HEK293T (cell line): ENCODE results near the gene NUTF2.

Experiments
- CTCF ChIA-PET: fragments of 350-600 bp; formaldehyde crosslinking; extraction: SDS; loops from one replicate; lab custom pipeline; 2021; ENCODE audit warnings: antibody characterized with exemption, inconsistent platforms; lab: Yijun Ruan, JAX
- POLR2A ChIA-PET: fragments of 350-600 bp; formaldehyde crosslinking; extraction: SDS; loops from one replicate; lab custom pipeline; 2020; ENCODE audit warnings: antibody characterized with exemption, inconsistent platforms; lab: Yijun Ruan, JAX
- DNase-seq: peaks from one replicate; pipeline ENCODE4 v3.0.0; 2012; ENCODE audit warnings: mixed read lengths; ENCODE audit errors: extremely low spot score
- ARNT ChIP-seq: fragments of 450-650 bp; IDR thresholded peaks from 2 replicates; pipeline ENCODE4 v1.6.1; 2017; ENCODE audit warnings: mild to moderate bottlenecking
- BHLHE40 ChIP-seq: fragments of 450-650 bp; IDR thresholded peaks from 2 replicates; pipeline ENCODE4 v1.6.1; 2016; ENCODE audit warnings: mild to moderate bottlenecking, moderate library complexity, borderline replicate concordance
- CTBP1 ChIP-seq: fragments of 450-650 bp; IDR thresholded peaks from 2 replicates; pipeline ENCODE4 v1.6.1; 2016; ENCODE audit warnings: borderline replicate concordance
- ELF4 ChIP-seq: fragments of 450-650 bp; IDR thresholded peaks from 2 replicates; pipeline ENCODE4 v1.6.1; 2017; ENCODE audit warnings: antibody characterized with exemption
- FOXA1 ChIP-seq: fragments of 450-650 bp; IDR thresholded peaks from 2 replicates; pipeline ENCODE4 v1.6.1; 2016; ENCODE audit warnings: mild to moderate bottlenecking
- FOXK2 ChIP-seq: fragments of 450-650 bp; IDR thresholded peaks from 2 replicates; pipeline ENCODE4 v1.6.1; 2016; ENCODE audit warnings: mild to moderate bottlenecking
- FOXM1 ChIP-seq: fragments of 450-650 bp; IDR thresholded peaks from 2 replicates; pipeline ENCODE4 v1.6.1; 2017; ENCODE audit warnings: mild to moderate bottlenecking, borderline replicate concordance
- HDGF ChIP-seq: fragments of 450-650 bp; IDR thresholded peaks from 2 replicates; pipeline ENCODE4 v1.6.1; 2017; ENCODE audit warnings: antibody characterized with exemption, borderline replicate concordance
- L3MBTL2 ChIP-seq: fragments of 450-650 bp; conservative IDR thresholded peaks from 2 replicates; pipeline ENCODE4 v1.6.1; 2016; ENCODE audit warnings: mild to moderate bottlenecking
- LEF1 ChIP-seq: fragments of 450-650 bp; IDR thresholded peaks from 2 replicates; pipeline ENCODE4 v1.6.1; 2017; ENCODE audit warnings: mild to moderate bottlenecking, borderline replicate concordance
- NFRKB ChIP-seq: fragments of 450-650 bp; IDR thresholded peaks from 2 replicates; pipeline ENCODE4 v1.6.1; 2016; ENCODE audit warnings: mild to moderate bottlenecking, moderate library complexity
- PKNOX1 ChIP-seq: fragments of 450-650 bp; IDR thresholded peaks from 2 replicates; pipeline ENCODE4 v1.6.1; 2016
- SP1 ChIP-seq: fragments of 450-650 bp; IDR thresholded peaks from 2 replicates; pipeline ENCODE4 v1.6.1; 2017
- SUZ12 ChIP-seq: fragments of 450-650 bp; IDR thresholded peaks from 2 replicates; pipeline ENCODE4 v1.6.1; 2016; ENCODE audit warnings: mild to moderate bottlenecking
- TARDBP ChIP-seq: fragments of 450-650 bp; IDR thresholded peaks from 2 replicates; pipeline ENCODE4 v1.6.1; 2016
- ZNF384 ChIP-seq: fragments of 450-650 bp; IDR thresholded peaks from 2 replicates; pipeline ENCODE4 v1.6.1; 2016

NUTF2 gene

GRCh38 chr16:67917140-67917851 lies 70.6 kb downstream of the NUTF2 start:
- DNase-seq: no peak
- TF ChIP-seq SP1 (no peak), SUZ12 (no peak), L3MBTL2 (no peak), ELF4 (no peak), ARNT (no peak), ZNF384 (no peak), PKNOX1 (no peak), FOXA1 (no peak), FOXM1 (no peak), LEF1 (no peak), BHLHE40 (no peak), FOXK2 (no peak), HDGF (no peak), NFRKB (no peak), CTBP1 (no peak), TARDBP (no peak)
- POLR2A ChIA-PET: no interaction called here
- CTCF ChIA-PET: no interaction called here

- ChIA-PET CTCF (no interaction called here), POLR2A (no interaction called here)
- TF ChIP-seq SUZ12 (no peak), L3MBTL2 (no peak), NFRKB (no peak), TARDBP (no peak), FOXK2 (no peak), PKNOX1 (no peak), HDGF (no peak), BHLHE40 (no peak), ARNT (no peak), ELF4 (no peak), FOXM1 (no peak), SP1 (no peak)
- no peak for DNase-seq
Measured at GRCh38 chr16:67917852-67918236, 71.1 kb downstream of the NUTF2 start.

GRCh38 chr16:67919622-67920221 lies 73.0 kb downstream of the NUTF2 start:
- ChIA-PET POLR2A (no interaction called here), CTCF (interaction anchor here (0.7 to 1.0 kb wide), 2 partner anchors 9 to 36 kb away, joined by 3 to 8 read pairs; no protein-coding TSS in a partner anchor)
- TF ChIP-seq HDGF (no peak), BHLHE40 (no peak), SUZ12 (no peak), FOXK2 (no peak), NFRKB (no peak), ARNT (no peak), LEF1 (no peak), FOXM1 (no peak), CTBP1 (no peak), ELF4 (no peak), PKNOX1 (no peak), ZNF384 (no peak), TARDBP (no peak), FOXA1 (no peak), SP1 (no peak), L3MBTL2 (no peak)
- DNase-seq: no peak
